HG02571 (cell line): Measurements from ENCODE around the gene SBK2.

Source experiments
- ATAC-seq: cut with Tn5 transposase; IDR thresholded peaks from one replicate; pipeline ENCODE4 v1.9.1; 2021; ENCODE audit warnings: mild to moderate bottlenecking, moderate library complexity; ENCODE audit not compliant: unreplicated experiment

SBK2 gene

DNA sequence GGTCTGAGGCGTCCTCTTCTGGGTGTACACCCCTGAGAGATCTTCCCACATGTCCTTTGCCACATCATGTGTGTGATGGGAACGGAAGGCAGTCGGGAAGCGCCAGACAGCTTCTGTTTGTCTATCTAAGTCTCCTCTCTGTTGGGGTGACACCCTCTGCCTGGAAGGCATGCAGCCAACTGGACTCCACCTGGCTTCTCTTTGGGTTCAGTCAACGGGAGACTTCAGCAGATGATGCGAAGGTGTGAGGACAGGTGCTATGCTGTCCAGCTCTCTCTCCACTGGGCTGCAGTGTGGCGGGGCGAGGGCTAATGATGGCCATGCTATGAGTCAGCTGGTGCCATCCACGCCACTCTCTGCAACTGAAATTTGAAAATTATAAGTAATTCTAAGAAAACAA is 22.8 kb upstream of the SBK2 start:
- no peak for ATAC-seq

DNA sequence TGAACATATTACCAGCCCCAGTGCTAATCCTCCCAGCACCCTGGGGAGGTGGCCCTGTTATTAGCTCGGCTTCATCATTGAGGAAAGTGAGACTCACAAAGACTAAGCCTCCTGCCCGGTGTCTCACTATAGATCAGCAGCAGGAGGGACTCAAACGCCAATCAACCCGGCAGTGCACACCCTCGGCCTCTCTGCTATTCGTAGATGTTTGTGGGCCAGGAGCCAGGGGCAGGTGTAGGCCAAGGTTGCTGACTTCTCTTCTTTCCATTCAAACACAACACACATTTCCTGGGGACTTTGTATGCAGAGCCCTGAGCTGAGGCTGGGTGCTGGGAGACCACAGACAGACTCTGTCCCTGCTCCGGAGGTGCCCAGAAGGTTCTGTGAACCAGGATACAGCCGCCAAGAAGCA is 17.8 kb upstream of the SBK2 start:
- ATAC-seq = no peak

DNA sequence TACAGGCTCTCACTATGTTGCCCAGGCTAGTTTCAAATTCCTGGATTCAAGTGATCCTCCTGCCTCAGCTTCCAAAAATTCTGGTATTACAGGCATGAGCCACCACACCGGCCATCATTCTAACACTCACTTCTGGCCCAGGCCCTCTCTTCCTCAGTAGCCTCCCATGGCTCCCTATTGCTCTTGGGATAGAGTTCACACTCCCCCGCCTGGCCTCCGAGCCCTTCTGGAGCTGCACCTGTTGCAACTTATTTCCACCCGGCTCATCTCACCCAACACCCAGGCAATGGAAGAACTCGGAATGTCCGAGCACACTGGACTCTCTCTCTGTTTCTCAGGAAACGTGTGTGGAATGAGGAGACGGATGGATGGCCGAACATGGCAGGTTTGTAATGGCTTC is 17.4 kb upstream of the SBK2 start:
- ATAC-seq = no peak

DNA sequence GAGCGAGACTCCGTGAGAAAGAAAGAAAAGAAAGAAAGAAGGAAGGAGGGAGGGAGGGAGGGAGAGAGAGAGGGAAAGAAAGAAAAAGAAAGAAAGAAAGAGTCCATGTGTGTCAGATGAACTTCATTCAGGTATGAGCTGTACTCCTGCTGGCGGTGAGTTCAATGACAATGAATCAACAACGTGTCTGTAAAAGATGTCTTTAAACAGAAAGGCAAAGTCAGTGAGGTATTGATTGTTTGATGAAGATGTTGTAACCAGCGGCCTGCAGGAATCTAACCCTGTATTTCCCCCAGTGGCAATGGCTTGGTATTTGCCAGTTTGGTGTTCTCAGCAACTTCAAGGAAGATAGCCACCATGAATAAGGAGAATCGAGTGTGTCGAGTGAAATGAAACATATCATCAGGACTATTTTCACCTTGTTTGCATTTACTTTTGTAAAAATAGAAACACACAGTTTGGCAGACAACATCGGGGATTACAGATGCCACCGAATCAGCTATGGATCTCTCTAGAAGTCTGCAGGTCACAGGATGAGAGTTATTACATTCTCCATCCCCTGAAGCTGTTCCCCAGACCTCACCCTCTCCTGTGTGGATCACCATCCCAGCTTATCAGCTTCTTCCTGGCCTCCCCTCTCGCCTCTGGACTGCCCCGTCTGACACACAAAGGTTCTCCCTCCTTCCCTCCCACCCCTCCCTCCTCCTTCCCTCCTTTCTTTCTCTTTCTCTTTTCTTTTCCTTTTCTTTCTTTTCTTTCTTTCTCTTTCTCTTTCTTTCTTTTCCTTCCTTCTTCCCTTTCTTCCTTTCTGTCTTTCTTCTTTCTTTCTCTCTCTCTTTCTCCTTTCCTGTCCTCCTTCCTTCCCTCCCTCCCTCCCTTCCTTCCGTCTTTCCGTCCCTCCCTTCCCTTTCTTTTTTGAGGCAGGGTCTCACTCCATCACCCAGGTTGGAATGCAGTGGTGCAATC is 16.6 kb upstream of the SBK2 start:
- no peak for ATAC-seq

DNA sequence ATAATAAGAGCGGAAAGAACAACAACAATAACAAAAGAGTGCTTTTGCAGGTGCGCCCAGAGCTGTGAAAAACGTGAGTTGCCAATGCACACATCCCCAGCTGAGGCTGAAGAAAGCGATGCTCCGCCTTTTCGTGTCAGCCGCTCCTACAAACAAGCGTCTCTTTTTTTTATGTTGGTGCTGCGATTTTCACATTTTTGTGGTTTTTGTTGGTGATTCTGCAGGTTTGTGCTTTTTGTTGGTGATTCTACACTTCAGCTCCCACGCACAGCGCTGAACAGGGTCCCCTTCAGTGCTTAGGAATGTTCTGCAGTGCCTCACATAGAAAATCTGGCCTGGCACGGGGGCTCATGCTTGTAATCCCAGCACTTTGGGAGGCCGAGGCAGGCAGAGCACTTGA is 15.7 kb upstream of the SBK2 start:
- no peak for ATAC-seq

DNA sequence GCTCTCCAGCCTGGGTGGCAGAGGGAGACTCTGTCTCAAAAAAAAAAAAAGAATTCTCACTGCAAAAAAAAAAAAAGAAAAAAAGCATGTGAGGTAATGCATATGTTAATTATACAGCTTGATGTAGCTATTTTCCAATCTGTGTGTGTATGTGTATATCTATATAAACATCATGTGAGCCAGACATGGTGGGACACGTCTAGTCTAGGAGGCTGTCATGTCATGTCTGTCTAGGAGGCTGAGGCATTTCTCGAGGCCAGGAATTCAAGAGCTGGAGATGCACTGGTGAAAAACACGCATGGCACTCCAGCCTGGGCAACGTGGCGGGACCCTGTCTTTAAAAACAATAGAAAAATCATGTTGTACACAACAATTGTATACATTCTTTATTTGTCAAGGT is 15.3 kb upstream of the SBK2 start:
- ATAC-seq = no peak

DNA sequence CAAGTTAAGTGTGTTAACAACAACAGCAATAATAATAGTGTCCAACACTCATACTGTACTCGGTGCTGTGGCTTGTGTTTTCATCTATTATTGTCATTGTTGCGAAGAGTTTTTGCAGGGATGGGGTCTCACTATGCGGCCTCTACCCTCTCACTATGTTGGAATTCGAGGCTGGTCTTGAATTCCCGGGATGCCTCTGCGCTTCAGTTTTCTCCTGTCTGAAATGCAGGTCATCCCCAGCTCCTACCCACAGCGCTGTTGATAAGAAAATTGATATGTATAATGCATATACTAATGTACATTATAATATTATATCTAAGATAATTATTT is 13.4 kb upstream of the SBK2 start:
- no peak for ATAC-seq

DNA sequence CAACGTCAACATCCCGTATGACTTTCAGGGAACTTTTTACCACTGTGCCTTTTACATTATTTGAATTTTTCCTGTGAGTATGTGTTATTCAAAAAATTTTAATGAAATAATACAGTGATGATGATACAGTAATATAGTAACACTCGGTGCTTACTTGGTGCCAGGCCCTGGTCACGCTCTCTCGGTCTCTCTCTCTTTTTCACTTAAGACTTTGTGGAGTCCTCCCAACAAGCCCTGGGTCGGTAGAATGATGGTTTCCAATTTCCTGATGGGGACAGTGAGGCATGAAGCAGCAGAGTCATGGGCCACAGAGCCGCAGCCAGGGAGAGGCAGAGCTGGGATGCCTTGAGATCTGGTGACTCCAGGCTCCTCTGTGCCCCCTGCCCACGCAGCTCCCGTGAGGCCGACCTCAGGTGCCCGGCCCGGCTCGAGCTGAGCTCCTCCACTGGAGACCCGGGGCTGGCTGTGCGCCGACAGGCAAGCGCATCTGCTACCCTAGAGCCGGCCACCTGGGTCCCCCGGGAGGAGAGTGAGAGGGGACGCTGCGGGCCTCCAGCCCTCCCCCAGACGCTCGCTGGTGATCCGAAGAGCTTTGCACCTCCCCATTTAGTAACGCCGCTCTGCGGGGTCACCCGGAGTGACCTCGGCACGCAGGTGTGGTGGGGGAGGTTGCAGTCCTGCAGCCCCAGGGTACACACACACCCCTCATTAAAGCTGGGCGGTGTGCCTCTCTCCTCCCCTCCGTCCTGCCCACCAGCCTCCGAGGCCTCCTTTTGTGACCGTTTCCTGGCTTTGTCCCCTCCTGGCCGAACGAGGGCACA is 12.8 kb upstream of the SBK2 start:
- ATAC-seq = no peak

DNA sequence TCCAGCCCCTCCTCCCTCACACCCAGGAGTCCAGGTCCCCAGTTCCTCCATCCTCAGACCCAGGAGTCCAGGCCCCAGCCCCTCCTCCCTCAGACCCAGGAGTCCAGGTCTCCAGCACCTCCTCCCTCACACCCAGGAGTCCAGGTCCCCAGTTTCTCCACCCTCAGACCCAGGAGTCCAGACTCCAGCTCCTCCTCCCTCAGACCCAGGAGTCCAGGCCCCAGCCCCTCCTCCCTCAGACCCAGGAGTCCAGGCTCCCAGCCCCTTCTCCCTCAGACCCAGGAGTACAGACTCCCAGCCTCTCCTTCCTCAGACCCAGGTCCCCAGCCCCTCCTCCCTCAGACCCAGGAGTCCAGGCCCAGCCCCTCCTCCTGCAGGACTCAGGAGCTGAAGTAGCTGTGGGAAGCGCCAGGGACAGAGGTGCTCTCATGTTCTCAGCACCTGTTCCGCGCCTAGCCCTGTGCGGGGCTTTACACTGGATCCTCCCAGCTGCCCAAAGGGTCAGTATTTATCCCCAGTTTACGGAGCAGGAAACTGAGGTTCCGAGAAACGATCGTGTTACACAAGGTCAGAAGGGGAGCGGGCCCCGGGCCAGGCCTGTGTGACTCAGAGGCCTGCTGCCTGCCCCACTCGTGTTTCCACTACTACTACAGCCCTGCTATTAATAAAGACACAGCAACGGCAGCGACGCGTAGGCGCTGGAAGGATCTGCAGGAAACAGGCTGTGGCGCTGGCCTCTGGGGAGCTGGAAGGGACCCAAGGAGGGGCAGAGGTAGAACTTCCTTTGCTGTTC is 10.1 kb upstream of the SBK2 start:
- no peak for ATAC-seq

DNA sequence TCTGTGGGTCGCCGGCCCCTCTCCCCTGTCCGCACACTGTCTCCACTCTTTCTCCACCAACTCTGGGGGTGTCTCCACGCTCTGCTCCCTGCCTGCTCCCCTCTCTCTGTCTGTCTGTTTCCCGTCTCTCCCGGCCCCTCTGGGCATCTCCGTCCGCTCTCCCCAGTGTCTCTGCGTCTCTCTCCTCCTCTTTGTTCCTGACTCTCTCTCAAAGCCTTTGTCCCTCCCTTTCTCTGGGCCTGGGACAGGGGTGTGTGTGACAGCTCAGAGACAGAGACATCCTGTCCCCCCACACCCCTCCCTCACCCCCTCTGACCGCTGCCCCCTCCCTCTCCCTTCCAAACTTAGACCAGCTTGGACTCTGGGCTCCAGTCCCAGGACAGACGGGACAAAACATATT is 9.1 kb upstream of the SBK2 start:
- ATAC-seq = no peak

DNA sequence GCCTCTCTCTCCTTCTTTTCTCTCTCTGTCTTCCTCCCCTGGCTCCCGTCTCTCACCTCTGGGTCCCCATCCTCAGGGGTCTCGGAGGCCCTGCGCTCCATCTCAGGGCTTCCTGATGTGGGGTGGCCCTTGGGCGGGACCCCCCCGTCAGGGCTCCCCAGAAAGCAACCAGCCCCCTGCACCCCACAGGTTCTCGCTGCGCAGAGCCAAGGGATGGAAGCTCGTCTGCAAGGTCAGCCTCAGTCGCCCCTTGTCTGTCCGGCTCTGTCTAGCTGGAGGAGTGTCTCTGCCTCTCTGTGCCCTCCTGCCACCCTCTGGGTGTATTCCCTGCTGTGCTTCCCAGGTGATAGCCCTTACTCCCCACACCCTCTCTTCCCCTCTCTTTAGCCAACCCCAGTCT is 8.5 kb upstream of the SBK2 start, which contains the start of gene SBK3:
Gene SBK3 (minus strand): TSS at position 101 of the 400 bp plus-strand sequence. CDS start 0 bp downstream, at position 101.
- no peak for ATAC-seq

DNA sequence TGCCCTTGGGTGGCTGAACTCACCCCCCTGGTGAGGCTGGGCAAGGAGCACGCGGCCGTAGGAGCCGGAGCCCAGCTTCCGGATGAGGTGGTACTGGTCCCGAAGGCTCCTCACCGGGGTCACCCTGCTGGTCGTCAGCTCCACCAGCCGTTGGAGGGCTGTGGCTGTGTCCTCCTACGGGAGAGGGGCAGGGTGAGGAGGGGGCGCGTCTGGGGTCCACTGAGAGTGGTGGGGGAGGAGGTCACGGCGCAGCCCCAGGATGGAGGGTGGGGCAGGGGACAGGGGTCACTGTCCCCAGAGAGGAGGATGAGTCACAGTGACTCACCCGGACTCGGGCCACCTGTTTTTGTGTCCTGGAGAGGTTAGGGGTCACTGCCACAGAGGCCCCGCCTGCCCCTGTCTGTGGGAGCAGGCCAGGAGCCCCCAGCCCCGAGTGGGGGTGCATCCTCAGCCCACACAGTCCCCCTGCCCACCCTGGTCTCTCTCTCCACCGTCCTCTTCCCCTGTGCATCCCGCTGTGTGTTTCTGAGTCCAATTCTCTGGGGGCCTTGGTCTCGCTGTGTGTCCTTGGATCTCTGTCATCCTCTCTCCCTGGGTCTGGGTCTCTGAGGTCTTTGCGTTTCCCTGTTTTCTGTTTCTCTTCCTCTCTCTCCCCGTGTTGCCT is 8.0 kb upstream of the SBK2 start:
- ATAC-seq = no peak

DNA sequence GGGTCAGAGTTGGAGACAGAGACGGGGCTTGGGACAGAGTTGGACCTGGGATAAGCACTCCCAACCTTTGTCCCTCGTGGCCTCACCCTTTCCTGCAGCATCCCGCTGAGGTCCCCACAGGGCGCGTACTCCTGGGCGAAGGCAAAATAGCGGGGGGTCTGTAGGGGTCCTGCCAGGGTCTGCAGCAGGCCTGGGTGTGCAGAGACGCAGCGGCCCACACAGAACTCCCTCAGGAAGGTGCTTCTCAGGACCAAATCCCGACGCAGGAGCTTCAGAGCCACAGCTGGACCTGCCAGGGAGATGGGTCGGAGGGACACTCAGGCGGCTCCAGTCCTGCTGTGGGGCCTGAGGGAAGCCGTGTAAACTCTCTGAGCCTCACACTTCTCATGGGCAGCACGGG is 7.1 kb upstream of the SBK2 start:
- no peak for ATAC-seq

DNA sequence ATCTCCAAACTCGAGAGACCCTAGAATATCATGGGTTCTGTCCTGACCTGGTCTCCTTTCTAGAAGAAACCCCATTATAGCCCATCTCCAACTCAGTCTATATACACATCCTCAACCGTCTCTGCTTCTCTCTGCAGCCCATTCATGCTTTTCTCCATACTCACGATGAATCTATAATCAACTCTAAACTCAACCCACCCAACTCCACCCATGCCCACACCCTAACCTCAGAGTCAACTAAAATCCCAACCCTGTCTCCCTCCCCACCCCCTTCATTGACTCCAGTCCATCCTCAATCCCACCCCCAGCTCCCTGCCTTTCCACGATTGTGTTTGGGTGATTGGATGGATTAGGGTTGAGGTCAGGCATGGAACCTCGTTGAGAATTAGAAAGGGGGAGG is 6.6 kb upstream of the SBK2 start:
- no peak for ATAC-seq

DNA sequence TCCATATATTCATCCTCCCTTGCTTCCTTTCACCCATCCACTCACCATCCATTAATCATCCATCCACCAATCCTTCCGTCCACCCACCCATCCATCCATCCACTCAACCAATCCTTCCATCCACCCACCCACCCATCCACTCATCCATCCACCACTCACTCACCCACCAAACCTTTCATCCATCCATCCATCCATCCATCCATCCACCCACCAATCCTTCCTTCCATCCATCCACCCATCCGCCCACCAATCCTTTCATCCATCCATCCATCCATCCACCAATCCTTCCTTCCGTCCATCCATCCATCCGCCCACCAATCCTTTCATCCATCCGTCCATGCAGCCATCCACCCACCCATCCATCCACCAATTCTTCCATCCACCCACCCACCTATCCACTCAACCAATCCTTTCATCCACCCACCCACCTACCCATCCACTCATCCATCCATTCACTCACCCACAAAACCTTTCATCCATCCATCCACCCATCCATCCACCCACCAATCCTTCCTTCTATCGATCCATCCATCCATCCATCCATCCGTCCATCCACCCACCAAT is 5.4 kb upstream of the SBK2 start:
- ATAC-seq = no peak

DNA sequence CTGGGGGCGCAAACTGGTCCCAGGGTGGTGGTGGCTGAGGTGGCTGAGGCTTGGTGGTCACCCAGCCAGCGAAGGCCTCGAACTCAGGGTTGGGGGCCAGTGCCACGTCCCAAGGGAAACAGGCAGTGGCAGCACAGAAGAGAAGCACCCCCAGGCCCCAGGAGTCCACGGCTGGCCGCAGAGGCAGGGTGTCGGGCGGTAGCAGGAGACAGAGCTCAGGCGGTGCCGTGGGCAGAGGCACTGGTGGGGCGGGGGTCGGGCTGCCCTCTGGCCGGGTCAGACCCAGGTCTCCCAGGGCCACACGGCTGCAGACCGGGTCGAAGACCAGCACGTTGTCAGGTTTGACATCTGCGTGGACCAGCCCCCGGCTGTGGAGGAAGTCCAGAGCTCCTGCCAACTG is 4.2 kb upstream of the SBK2 start:
- ATAC-seq = no peak

DNA sequence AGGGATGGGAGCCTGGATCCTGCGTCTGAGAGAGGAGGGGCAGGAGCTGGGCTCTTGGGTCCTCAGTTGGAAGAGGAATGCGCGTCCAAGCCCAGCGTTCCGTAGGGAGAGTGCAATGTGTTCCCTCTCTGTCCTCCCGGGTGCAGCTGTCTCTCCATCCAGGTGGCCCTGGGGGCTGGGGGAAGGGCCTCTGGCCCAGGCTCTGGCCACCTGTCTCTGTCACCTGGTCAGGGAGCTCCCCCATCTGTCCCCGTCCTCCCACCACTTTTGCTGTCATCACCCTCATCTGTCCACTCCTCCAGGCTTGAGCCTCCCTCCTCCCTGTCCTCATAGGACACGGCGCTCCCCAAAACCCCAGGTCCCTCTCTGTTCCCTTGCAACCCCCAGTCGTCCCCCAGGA is 3.7 kb upstream of the SBK2 start:
- ATAC-seq = no peak

DNA sequence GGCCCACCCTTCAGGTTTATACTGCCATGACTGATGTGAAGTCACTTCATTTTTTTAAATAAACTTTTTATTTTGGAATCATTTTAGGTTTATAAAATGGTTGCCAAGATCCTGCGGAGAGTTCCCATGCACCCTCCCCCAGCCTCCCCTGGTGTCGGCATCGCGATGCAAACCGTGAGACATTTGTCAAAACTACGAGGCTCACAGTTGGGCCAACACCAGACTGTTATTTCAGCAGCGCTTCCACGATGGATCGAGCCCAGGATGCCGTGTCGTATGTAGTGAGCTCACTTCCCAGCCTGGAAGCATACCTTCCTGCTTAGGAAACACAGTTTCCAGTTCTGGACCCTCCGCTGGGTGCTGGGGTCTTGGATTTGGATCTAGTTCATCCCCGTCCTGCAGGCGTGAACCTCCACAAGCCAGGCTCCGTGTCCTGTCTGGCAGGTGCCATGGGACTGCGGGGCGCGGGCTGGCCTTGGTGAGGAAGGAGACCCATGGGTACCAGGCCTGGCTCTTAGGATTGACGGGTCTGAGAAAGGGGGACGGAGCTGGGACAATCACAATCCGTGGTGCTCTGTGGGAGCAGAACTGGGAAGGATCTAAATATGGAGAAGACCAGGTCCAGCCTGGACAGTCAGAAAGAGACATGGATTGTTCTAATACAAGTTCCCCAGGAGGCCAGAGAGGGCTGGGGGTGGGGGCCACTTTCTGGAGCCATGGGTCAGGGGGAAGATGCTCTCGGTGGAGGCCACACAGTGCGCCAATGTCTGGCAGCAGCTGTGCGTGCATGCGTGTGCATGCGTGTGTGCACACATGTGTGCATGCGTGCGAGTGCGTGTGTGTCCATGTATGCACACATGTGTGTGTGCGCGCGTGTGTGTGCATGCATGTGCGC is 2.4 kb upstream of the SBK2 start:
- ATAC-seq = no peak

DNA sequence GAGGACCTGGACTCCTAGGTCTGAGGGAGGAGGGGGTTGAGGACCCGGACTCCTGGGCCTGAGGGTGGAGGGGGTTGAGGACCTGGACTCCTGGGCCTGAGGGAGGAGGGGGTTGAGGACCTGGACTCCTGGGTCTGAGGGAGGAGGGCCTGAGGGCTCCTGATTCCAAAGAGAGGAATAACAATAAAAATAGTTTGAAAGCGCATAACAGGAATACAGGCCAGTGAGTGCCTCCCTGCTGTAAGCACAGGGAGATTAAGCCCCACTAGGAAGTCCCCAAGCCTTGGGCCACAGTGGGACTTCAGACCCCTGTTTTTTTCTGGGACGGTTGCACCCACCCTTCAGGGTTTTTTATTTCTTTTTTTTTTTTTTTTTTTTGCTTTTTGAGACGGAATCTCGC is 1.2 kb upstream of the SBK2 start:
- ATAC-seq = no peak

DNA sequence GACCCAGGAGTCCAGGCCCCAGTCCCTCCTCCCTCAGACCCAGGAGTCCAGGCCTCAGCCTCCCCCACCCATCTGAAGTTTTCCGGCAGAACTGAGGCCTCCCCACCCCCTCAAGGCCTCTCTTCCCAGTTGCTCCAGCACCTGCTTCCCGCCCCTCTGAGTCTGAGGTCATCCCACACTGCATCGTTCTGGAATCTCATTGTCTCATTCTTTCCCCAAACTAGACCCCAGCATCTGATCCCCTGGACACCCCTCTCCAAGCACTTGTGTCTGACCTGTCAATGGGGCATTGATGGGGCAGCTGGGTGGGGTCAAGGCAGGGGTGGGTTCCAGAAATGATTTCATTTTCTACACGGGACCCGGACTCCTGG is 793 bp upstream of the SBK2 start:
- ATAC-seq = no peak
